GM19452 (cell line): ENCODE data around the gene CORO2B.
"Not testable (repeated sequence)": the region's sequence is repeated elsewhere in the genome, so short reads cannot be mapped to it uniquely, and the experiment has no call there.

Experiments
- ATAC-seq: cut with Tn5 transposase; IDR thresholded peaks from one replicate; pipeline ENCODE4 v1.9.1; 2021; ENCODE audit not compliant: unreplicated experiment

The CORO2B gene

GRCh38 chr15:68643216-68643830 is 64.5 kb downstream of the CORO2B start:
- ATAC-seq, result no peak

DNA sequence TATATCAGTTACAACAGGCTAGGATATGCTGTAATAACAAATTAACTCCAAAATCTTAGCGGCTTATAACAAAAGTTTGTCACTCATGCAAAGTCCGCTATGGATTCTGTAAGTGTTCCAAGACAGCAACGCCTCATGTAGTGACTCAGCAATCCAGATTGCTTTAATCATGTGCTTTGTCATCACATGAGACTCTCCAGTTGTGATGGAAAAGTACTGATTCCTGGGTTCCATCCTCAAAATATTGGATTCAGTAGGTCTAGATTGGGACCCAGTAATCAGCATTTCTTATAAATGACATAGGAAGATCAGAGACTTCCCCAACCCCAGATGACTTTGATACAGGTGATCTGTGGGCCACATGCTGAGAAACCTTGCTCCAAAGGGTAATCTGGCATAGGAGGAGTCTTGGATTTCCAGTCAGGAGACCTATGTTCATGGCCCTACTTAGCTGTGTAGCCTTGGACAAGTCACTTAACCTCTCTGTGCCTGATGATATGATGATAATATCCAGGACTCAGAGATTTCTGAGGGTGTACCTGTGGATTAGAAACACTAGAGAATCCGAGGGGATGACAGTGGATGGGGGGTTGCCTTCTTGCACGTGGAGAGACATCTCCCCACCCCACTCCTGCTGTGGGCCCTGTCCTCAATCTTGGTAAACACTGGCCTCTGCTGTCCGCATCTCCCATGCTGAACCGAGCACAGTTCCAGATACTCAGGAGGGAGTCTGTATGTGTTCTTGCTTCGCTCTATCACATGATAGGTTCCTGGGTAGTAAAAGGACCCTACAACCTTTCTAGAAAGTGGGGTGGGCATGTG is 65.5 kb downstream of the CORO2B start:
- ATAC-seq, result no peak

- ATAC-seq, result no peak
Measured at GRCh38 chr15:68644996-68645395, 66.2 kb downstream of the CORO2B start.

GRCh38 chr15:68646156-68646555 is 67.4 kb downstream of the CORO2B start:
- no peak for ATAC-seq

GRCh38 chr15:68646696-68647095 is 67.9 kb downstream of the CORO2B start:
- no peak for ATAC-seq

- not testable (repeated sequence) for ATAC-seq
Measured at GRCh38 chr15:68647361-68647760, 68.6 kb downstream of the CORO2B start.

- no peak for ATAC-seq
Measured at GRCh38 chr15:68650901-68651709, 72.3 kb downstream of the CORO2B start.

DNA sequence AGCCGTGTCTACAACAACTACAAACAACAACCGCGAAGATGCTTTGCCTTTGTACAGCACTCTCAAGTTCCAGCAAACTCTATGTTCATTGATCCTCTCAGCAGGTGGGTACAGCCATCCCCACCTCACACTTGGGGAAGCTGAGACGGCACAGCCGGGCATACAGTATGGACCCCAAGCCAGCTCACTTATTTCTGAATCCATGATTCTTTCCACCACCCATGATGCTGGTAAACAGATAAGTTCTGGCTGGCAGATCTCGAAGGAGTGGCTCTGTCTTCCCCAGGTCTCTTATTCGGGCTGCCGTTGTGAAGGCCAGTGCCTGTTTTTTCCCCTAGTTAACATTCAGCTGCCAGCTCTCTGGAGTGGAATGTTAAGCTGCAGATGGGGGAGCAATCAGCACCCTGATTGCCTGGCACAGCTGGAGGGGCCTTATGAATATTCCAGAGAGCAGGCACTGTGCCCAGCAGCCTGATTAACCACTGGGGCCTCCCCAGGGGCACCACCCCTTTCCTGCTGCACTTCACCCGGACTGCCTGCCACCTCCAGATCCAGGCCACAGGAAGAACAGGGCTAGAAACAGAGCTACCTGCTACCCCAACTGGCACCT is 73.2 kb downstream of the CORO2B start:
- ATAC-seq, result no peak

GRCh38 chr15:68653031-68653635 is 74.3 kb downstream of the CORO2B start:
- no peak for ATAC-seq

- ATAC-seq, result no peak
Measured at GRCh38 chr15:68653801-68654200, 75.0 kb downstream of the CORO2B start.

DNA sequence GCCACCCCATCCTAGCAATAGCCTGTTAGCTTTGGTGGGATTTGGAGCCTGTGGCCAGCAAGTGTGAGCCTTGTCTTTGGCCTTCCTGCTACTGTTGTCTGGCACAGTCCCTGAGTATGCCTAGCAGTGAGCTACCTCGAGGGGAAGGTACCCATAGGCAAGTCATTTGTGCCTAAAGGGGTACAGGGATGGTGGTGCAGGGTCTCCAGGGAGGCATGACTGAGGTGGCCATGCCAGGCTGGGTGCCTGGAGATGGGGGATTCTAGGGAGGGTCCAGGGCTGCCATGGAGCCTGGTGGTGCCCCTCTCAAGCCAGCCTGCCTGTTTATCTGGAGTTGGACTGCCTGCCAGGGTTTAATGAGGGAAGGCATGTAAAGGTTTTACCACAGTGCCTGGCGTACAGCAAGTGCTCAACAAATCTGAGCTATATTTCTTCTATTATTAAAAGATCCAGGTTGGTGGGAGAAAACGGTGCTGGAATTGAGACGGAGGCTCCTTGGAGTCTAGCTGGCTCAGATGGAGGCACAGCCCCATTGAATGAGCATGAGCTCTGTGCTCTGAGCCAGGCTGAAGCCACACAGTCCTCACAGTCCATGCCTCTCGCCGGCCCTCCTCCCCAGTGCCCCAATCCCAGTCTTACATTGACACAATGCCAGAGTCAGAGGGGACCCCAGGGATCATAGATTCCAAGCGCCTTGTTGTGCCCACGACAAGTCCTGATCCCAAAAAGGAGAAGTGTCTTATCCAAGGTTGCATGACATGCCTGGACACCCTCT is 76.2 kb downstream of the CORO2B start:
- ATAC-seq, result no peak

DNA sequence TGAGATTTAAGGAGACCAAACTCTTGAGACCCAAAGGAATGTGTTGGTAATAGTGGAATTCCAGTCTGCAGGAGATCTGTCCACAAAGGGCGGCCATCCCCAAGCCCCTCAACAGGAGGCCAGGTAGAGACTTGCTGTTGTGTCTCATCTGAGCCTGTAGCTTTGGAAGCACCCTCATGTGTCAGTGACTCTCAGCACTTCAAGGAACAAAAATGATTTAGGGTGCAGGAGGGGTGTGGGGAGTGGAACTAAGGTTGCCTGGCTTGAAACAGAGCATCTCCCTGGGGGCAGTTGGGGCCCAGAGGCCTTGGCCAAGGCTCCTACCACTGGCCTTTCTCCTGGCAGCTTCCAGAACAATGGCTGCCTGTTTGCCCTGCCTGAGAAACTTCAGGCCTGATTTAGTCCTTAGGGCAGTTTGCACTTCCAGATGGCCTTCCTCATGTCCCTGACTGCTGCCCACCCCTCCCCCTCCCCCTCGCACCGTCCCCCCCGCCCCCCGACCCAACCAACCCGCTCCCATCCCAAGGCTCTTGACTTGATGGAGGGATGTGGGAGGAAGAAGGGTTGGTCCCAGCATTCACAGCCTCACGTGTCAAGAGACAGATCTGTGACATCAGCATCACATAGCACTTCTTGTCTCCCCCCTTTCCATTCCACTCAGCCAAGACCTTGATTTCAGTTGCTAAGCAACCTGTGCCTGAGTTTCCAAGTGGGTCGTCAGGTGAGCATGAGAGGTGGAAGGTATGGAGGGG is 77.1 kb downstream of the CORO2B start:
- no peak for ATAC-seq

GRCh38 chr15:68656438-68656739 is 77.6 kb downstream of the CORO2B start:
- ATAC-seq, result no peak

DNA sequence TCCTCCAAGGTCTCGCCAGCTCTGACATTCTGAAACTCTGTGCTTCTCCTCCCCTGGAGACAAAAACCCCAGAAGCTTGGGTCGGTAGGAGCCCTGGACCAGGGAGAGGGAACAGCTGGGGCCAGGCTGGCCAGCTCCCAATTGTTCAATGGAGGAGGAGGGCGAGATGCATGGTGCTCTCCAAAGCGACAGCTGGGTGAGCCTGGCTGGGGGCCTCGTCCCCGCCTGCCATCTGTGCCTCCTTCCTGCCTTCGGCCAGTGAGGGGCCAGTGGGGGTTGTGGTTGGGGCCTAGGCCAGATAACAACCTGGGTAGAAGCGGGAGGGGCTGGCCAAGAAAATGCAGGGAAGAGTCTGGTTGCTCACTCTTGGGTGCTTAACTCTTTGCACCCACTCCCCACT is 79.4 kb downstream of the CORO2B start:
- no peak for ATAC-seq

DNA sequence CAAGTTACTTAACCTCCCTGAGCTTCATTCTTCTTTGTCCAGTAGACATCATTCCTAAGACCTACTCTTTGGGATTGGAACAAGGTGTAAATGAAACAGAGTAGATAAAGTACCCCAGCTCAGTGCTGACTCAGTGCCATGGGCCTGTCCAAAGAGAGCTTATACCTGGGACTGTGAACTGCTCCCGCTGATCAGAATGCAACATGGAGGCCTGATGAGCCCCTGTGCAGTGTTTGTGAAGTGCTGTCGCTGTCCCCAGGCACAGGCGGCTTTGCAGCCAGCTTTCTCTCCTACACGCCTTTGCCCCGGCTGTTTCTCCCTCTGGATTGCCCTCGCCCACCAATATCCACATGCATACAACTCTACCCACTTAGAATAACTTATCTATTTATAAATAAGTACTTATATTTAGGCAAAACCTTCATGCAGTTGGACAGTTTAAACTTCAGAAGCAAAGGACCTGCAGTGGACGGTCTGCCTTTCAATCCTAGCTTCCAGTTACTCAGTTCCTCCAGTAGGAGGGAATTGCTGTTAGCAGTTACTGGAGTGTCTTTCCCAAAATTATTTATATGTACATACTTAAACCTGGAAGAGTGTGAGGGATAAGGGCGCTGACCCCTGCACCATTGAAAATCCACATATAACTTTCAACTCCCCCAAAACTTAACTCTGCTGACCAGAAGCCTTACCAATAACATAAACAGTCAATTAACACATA is 80.0 kb downstream of the CORO2B start:
- no peak for ATAC-seq

GRCh38 chr15:68663526-68663925 is 84.7 kb downstream of the CORO2B start:
- ATAC-seq, result no peak

GRCh38 chr15:68666120-68666811 is 87.5 kb downstream of the CORO2B start:
- ATAC-seq, result no peak

DNA sequence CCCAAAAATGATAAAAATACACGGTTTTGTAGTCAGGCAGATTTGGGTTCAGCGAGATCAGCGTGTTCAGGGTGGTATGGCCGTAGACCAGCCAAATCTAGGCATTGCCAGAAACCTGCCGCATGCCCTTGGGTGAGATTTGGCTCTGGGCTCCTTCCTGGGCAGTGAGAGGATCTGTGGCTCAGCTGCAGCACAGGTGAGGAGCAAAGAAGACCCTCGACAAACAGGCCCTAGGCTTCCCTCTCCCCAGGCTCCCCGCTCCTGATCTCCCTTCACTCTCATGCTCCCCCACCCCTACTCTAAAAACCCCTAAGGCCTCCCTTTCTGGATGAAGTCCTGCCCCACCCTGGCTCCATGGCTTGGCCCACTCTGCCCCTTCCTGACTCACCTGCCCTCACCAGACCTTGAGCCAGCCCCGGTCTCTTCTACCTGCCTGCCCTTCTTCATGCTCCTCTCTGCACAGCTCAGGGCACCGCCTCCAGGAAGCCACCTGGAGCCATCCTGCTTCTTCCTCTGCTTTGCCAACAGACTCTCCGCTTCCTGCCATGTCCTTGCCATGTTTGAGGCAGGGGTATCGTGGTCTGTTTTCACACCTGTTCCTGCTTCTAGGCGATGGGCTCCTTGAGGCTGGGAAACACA is 88.1 kb downstream of the CORO2B start:
- ATAC-seq, result no peak
